ENCODE data around the gene PCDHB4.
"Not testable (repeated sequence)": the region's sequence is repeated elsewhere in the genome, so short reads cannot be mapped to it uniquely, and the experiment has no call there.

PCDHB4 gene

GRCh38 chr5:141121563-141121962 lies at the start of gene PCDHB4:
TSS of gene PCDHB4 (plus strand) at chr5:141121818. CDS start at chr5:141121999, 181 bp downstream.
- DNase-seq, result no peak

- no peak for DNase-seq
These were observed 43.8 kb upstream of the PCDHB4 start for GRCh38 chr5:141077826-141078225.

GRCh38 chr5:141082228-141082627 lies 39.4 kb upstream of the PCDHB4 start:
- DNase-seq, result no peak

GRCh38 chr5:141084487-141084989 lies 37.1 kb upstream of the PCDHB4 start:
- DNase-seq, result no peak

GRCh38 chr5:141094481-141095262 lies 26.9 kb upstream of the PCDHB4 start, which contains the start of gene PCDHB2:
TSS of gene PCDHB2 (plus strand) at chr5:141094615. CDS start at chr5:141094791, 176 bp downstream.
- DNase-seq, result peak; percentile 49

GRCh38 chr5:141095263-141095641 lies 26.4 kb upstream of the PCDHB4 start:
- DNase-seq, result no peak

- DNase-seq, result not testable (repeated sequence)
These were observed 25.4 kb upstream of the PCDHB4 start for GRCh38 chr5:141096181-141096580.

GRCh38 chr5:141096586-141096985 lies 25.0 kb upstream of the PCDHB4 start:
- DNase-seq, result not testable (repeated sequence)

GRCh38 chr5:141100243-141100805 lies 21.3 kb upstream of the PCDHB4 start, which contains the start of gene PCDHB3:
TSS of gene PCDHB3 (plus strand) at chr5:141100473. CDS start at chr5:141100650, 177 bp downstream.
- DNase-seq, result peak; percentile 67

GRCh38 chr5:141101059-141101458 lies 20.6 kb upstream of the PCDHB4 start:
- no peak for DNase-seq

- not testable (repeated sequence) for DNase-seq
These were observed 19.5 kb upstream of the PCDHB4 start for GRCh38 chr5:141102070-141102469.

GRCh38 chr5:141102471-141102870 lies 19.1 kb upstream of the PCDHB4 start:
- DNase-seq, result not testable (repeated sequence)

GRCh38 chr5:141105350-141105749 lies 16.3 kb upstream of the PCDHB4 start:
- DNase-seq, result no peak

GRCh38 chr5:141119250-141119649 lies 2.4 kb upstream of the PCDHB4 start:
- no peak for DNase-seq

- DNase-seq, result no peak
These were observed 367 bp downstream of the PCDHB4 start for GRCh38 chr5:141121985-141122384.

- not testable (repeated sequence) for DNase-seq
These were observed 1.9 kb downstream of the PCDHB4 start for GRCh38 chr5:141123396-141124135.

GRCh38 chr5:141127305-141127704 lies 5.7 kb downstream of the PCDHB4 start:
- no peak for DNase-seq

GRCh38 chr5:141135030-141135717 lies 13.6 kb downstream of the PCDHB4 start, which contains the start of gene PCDHB5:
TSS of gene PCDHB5 (plus strand) at chr5:141135206. CDS start at chr5:141135435, 229 bp downstream.
- no peak for DNase-seq

- DNase-seq, result no peak
These were observed 14.2 kb downstream of the PCDHB4 start for GRCh38 chr5:141135718-141136266.

- not testable (repeated sequence) for DNase-seq
These were observed 15.7 kb downstream of the PCDHB4 start for GRCh38 chr5:141137346-141137745.

- DNase-seq, result no peak
These were observed 28.2 kb downstream of the PCDHB4 start, which contains the start of gene PCDHB6 for GRCh38 chr5:141149812-141150211. TSS of gene PCDHB6 (plus strand) at chr5:141150057. CDS start at chr5:141150258, 201 bp downstream.

All from GOT3 (cell line).